GM23338 (cell line): ENCODE measurements around the gene CFAP70.
"Not testable (repeated sequence)": the region's sequence is repeated elsewhere in the genome, so short reads cannot be mapped to it uniquely, and the experiment has no call there.

Experiments used
- CREB1 ChIP-seq: fragments of 250-450 bp; sonication (Bioruptor Pico); IDR thresholded peaks from 2 replicates; pipeline ENCODE4 v1.5.0; 2020; ENCODE audit warnings: low read depth, mild to moderate bottlenecking, moderate library complexity
- EZH2 ChIP-seq: fragments of 200-600 bp; sonication (generic); IDR thresholded peaks from one replicate; pipeline ENCODE4 v1.8.0; 2017; ENCODE audit warnings: antibody characterized with exemption, mild to moderate bottlenecking, low read depth; ENCODE audit not compliant: unreplicated experiment
- JUNB ChIP-seq: IDR thresholded peaks from one replicate; pipeline ENCODE4 v1.6.1; 2016; ENCODE audit warnings: antibody characterized with exemption; ENCODE audit not compliant: unreplicated experiment
- POLR2AphosphoS5 ChIP-seq: IDR thresholded peaks from 2 replicates; pipeline ENCODE4 v1.6.1; 2016; ENCODE audit warnings: antibody characterized with exemption, low read depth
- TF ChIP-seq, protein P1 (sequence below), 2 experiments: fragments of 200-600 bp in 1 of 2; sonication (generic) in 1 of 2; conservative IDR thresholded peaks; 2 replicates each; pipeline versions ENCODE4 v1.5.1 to v1.6.1; 2016 to 2017; ENCODE audit warnings: antibody characterized with exemption in 2 of 2, low read depth in 2 of 2, mild to moderate bottlenecking in 2 of 2, moderate library complexity in 1 of 2
- TF ChIP-seq, protein P2 (sequence below): IDR thresholded peaks from one replicate; pipeline ENCODE4 v1.6.1; 2018; ENCODE audit warnings: antibody characterized with exemption; ENCODE audit not compliant: unreplicated experiment

DNA sequence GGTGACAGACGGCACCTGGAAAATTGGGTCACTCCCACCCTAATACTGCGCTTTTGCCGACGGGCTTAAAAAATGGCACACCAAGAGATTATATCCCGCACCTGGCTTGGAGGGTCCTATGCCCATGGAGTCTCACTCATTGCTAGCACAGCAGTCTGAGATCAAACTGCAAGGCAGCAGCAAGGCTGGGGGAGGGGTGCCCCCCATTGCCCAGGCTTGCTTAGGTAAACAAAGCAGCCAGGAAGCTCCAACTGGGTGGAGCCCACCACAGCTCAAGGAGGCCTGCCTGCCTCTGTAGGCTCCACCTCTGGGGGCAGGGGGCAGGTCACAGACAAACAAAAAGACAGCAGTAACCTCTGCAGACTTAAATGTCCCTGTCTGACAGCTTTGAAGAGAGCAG, 35.1 kb downstream of the CFAP70 start:
- TF ChIP-seq POLR2AphosphoS5; CREB1 (CRISPR knock-in tag); EZH2; JUNB: not testable (repeated sequence)
- TF ChIP-seq, protein P1, sequence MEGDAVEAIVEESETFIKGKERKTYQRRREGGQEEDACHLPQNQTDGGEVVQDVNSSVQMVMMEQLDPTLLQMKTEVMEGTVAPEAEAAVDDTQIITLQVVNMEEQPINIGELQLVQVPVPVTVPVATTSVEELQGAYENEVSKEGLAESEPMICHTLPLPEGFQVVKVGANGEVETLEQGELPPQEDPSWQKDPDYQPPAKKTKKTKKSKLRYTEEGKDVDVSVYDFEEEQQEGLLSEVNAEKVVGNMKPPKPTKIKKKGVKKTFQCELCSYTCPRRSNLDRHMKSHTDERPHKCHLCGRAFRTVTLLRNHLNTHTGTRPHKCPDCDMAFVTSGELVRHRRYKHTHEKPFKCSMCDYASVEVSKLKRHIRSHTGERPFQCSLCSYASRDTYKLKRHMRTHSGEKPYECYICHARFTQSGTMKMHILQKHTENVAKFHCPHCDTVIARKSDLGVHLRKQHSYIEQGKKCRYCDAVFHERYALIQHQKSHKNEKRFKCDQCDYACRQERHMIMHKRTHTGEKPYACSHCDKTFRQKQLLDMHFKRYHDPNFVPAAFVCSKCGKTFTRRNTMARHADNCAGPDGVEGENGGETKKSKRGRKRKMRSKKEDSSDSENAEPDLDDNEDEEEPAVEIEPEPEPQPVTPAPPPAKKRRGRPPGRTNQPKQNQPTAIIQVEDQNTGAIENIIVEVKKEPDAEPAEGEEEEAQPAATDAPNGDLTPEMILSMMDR (conservative IDR thresholded peaks at IDR 0.05; ENCODE audit: low read depth in 2 of 2) = not testable (repeated sequence)
- TF ChIP-seq, protein P2, sequence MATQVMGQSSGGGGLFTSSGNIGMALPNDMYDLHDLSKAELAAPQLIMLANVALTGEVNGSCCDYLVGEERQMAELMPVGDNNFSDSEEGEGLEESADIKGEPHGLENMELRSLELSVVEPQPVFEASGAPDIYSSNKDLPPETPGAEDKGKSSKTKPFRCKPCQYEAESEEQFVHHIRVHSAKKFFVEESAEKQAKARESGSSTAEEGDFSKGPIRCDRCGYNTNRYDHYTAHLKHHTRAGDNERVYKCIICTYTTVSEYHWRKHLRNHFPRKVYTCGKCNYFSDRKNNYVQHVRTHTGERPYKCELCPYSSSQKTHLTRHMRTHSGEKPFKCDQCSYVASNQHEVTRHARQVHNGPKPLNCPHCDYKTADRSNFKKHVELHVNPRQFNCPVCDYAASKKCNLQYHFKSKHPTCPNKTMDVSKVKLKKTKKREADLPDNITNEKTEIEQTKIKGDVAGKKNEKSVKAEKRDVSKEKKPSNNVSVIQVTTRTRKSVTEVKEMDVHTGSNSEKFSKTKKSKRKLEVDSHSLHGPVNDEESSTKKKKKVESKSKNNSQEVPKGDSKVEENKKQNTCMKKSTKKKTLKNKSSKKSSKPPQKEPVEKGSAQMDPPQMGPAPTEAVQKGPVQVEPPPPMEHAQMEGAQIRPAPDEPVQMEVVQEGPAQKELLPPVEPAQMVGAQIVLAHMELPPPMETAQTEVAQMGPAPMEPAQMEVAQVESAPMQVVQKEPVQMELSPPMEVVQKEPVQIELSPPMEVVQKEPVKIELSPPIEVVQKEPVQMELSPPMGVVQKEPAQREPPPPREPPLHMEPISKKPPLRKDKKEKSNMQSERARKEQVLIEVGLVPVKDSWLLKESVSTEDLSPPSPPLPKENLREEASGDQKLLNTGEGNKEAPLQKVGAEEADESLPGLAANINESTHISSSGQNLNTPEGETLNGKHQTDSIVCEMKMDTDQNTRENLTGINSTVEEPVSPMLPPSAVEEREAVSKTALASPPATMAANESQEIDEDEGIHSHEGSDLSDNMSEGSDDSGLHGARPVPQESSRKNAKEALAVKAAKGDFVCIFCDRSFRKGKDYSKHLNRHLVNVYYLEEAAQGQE = not testable (repeated sequence)
